Epithelial cell of esophagus (primary cell): ENCODE measurements around the gene BAIAP3.

Experiments used
- DNase-seq: peaks from one replicate; pipeline ENCODE4 v3.0.0; 2010; ENCODE audit warnings: low read depth
- H3K4me3 ChIP-seq: 2 replicates; pipeline ENCODE4 v1.5.1; 2011; ENCODE audit warnings: mild to moderate bottlenecking, low read length, control low read depth
- TF ChIP-seq, protein P1 (sequence below): IDR thresholded peaks from 2 replicates; pipeline ENCODE4 v1.5.1; 2011; ENCODE audit warnings: low read depth, mild to moderate bottlenecking, low read length, control low read depth, inconsistent platforms; ENCODE audit not compliant: insufficient read depth; ENCODE audit errors: missing control alignments

Gene BAIAP3

DNA sequence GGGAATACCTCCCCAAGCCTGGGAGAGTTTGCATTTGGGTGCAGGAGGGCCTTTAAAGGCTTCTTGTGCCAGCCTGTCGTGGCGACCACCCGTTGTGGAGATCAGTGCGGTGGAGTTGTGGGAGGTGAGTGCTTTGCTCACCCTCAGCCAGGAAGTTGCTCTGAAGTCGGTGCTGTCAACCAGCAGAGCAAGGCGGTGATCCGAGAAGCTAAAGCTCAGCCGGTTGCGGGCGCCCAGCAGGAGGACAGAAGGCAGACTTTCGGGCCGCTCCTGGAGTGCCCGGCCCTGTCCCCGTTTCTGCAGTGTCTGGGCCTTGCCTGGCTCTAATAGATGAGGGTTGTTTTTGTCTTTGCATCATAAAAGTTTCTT, 22.6 kb upstream of the BAIAP3 start:
- H3K4me3 ChIP-seq: peak overlapping the region; percentile 88
- TF ChIP-seq, protein P1, sequence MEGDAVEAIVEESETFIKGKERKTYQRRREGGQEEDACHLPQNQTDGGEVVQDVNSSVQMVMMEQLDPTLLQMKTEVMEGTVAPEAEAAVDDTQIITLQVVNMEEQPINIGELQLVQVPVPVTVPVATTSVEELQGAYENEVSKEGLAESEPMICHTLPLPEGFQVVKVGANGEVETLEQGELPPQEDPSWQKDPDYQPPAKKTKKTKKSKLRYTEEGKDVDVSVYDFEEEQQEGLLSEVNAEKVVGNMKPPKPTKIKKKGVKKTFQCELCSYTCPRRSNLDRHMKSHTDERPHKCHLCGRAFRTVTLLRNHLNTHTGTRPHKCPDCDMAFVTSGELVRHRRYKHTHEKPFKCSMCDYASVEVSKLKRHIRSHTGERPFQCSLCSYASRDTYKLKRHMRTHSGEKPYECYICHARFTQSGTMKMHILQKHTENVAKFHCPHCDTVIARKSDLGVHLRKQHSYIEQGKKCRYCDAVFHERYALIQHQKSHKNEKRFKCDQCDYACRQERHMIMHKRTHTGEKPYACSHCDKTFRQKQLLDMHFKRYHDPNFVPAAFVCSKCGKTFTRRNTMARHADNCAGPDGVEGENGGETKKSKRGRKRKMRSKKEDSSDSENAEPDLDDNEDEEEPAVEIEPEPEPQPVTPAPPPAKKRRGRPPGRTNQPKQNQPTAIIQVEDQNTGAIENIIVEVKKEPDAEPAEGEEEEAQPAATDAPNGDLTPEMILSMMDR: no peak
- DNase-seq: peak; percentile 32

DNA sequence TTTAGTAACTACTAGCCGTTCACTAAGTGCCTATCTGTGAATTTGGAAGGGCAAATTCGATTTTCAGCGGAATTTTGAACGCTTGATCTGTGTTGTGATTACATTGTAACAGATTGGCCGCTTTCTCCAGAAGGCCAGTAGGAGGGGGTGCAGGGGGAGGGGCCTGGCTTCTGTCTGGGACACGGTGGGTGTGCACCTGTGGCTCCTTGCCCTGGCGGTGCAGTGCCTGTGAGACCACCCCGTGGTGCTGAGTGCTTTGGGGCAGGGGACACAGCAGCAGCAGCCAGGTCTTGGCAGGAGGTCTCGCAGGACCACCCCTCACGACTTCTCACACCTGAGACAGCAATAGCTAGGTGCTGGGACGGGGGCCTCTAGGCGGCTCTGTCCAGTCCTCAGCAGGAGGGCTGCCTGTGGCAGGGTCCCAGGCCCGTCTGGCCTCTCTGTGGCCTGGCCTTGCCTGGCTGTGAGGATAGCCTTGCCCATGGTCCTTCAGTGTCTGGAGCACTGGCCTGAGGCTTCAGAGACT, 22.2 kb upstream of the BAIAP3 start:
- TF ChIP-seq, protein P1: no peak
- no peak for DNase-seq
- H3K4me3 ChIP-seq: peak overlapping the region; percentile 88

DNA sequence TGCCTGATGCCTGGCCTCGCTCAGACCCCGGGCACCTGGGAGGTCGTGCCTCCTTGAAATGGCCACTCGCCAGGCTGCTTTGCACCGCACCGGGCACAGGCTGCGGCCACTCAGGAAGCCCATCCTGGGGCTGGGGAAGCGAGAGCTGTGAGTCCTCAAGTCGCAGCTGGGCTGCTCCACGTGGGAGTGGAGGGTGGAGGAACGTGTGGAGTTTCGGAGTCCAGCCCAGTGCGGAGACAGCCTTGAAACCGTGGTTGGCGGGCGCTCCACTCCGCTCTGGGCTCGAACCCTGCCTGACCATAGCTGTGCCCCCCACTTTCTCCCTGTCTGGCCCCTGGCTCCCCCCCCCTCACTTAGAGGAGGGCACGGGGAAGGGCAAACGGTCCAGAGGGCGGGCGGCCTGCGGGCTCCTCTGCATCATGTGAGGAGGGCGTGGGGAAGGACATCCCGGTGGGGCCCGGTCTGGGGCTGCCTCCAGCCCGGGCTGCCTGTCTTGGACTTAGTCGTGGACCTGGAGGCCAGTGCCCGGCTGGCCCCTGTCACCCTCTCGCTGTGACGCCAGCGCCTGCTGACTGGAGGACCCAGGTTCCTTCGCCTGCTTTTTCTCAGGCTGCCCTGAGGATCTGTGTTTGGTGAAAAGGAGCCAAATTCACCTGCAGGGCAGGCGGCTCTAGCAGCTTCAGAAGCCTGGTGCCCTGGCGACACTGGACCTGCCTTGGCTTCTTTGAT, 21.5 kb upstream of the BAIAP3 start:
- H3K4me3 ChIP-seq: peak overlapping the region; percentile 88
- TF ChIP-seq, protein P1: no peak
- DNase-seq: no peak

DNA sequence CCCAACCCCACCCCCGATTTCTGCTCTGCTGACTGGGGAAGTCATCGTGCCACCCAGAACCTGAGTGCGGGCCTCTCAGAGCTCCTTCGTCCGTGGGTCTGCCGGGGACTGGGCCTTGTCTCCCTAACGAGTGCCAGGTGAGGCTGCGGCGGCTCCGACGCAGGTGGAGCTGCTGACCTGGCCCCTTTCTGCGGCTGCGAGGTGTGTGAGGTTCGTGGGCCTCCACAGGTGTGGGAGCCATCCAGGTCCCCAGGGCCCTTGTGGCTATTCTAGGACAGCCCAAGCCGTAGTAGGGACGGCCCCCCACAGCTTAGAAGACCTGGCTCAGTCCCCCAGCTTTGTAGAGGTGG, 21.0 kb upstream of the BAIAP3 start:
- TF ChIP-seq, protein P1: no peak
- DNase-seq: no peak
- H3K4me3 ChIP-seq: no peak overlapping the region

DNA sequence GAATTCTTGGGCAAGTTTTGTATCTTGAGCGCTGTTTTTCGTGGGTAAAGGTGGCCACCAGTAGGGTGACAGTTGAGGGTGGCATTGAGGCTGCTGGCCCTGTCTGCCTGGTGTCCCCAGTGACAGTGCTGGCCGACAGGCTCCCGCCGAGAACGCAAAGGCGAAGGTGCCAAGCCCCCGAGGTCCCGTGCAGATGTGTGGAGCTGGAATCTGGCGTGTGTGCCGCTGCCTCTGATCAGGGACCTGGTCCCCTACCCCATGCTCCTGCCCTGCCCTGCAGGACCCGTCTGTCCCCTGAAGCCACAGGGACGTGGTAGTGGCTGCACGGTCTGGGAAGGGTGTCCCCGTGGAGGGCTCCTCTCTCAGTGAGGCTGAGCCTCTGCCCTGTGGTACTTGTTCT, 20.5 kb upstream of the BAIAP3 start:
- H3K4me3 ChIP-seq: no peak overlapping the region
- TF ChIP-seq, protein P1: no peak
- no peak for DNase-seq

DNA sequence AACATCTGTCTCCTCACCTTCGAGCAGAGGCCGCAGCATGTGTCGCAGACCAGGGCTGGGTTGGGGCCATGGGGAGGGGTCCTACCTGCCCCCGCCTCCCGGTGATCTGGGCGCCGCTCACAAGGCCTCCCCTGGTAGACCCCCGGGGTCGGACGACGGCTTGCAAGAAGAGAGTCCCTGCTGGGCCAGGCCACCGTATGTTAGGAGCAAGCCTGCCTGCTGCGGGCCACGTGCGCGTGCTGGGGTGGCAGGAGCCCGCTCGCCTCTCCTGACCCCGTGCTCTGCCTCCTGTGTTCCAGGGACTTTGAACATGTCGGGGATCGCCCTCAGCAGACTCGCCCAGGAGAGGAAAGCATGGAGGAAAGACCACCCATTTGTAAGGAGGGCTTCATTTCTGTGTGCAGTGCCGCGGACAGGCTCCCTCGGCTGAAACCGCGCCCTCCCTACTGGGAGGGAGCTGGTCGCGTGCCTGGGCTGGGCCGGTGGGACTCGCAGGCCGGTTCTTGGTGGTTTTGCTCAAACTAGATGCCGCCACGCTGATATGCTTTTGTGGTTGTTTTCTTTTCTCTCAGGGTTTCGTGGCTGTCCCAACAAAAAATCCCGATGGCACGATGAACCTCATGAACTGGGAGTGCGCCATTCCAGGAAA, 19.6 kb upstream of the BAIAP3 start:
- TF ChIP-seq, protein P1: no peak
- H3K4me3 ChIP-seq: no peak overlapping the region
- DNase-seq: no peak

DNA sequence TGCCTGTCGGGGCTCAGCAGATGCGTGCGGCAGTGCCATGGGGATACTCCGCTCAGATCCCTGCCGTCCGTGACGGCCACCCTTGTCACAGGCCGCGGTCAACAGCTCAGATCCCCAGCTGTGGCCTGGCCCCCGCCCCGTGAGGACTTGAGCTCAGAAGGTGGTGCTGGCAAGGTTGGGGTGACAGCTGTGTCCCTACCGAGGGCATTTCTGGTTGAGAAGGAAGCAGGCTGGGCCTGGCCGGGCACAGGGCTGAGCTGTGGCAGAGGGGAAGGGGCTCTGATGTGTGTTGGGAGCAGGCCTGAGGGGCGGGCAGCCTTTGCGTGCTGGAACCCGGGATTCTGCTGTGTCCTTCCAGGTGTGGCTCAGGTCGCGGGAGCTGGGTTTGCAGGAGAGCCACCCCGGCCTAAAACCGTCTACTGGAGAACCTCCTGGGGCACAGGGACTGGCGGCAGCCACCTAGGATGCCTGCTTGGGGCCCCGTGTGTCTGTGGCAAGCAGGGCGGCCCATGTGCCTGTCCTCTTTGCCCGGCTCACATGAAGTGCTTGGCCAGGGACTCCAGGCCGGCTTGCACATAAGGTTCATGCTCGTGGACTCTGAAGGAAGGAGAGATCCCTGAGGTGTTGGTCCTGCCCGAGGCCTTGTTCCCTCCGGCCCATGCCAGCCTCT, 18.9 kb upstream of the BAIAP3 start:
- H3K4me3 ChIP-seq: no peak overlapping the region
- no peak for DNase-seq
- TF ChIP-seq, protein P1: no peak
